ENCODE data around the gene CYYR1.

The CYYR1 gene

DNA sequence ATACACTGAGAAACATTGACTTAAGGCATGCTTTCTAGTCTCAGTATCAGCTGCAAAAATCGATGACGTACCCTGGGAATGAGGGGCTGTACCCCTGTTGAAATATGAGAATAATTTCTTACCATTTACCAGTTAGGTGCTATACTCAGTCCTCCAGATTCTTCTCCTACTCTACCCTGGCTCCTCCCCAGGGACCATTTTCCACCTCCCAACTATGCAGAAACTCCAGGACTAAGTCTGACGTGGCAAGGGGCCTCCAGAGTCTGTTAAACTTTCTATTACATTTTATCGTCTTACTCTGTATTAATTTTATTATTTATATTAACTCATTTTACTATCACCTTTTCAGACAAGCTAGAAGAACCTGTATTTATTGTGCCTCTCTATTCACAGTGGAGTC lies 124.3 kb downstream of the CYYR1 start:
- TF ChIP-seq, protein P1, sequence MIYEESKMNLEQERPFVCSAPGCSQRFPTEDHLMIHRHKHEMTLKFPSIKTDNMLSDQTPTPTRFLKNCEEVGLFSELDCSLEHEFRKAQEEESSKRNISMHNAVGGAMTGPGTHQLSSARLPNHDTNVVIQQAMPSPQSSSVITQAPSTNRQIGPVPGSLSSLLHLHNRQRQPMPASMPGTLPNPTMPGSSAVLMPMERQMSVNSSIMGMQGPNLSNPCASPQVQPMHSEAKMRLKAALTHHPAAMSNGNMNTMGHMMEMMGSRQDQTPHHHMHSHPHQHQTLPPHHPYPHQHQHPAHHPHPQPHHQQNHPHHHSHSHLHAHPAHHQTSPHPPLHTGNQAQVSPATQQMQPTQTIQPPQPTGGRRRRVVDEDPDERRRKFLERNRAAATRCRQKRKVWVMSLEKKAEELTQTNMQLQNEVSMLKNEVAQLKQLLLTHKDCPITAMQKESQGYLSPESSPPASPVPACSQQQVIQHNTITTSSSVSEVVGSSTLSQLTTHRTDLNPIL (CRISPR knock-in tag; IDR thresholded peaks at IDR 0.05; ENCODE audit: low read depth), result no peak
- ATAC-seq, result no peak

DNA sequence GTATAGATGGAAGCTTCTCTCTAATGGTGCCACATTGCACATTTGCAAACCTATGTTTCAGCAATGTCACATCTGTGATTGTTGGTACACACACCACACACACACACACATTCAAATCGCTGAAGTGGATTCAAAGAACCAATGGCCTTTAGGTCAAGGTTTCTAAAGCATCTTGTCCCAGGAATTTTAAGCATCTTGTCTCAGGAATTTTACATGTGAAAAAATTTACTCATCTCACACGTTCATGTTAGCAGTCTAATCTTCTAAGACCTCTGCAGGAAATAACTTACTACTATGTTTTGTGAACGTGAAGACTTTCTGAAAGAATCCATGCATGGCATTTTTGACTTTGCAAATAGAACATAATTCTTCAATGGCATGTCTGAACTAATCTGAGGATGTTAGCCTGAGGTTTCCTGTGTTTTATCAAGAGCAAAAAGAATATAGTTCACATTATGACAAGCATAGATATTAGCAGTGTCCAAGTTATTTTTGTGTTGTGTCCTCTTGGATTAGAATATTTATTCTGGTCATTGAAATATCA lies 125.1 kb downstream of the CYYR1 start:
- TF ChIP-seq, protein P2, sequence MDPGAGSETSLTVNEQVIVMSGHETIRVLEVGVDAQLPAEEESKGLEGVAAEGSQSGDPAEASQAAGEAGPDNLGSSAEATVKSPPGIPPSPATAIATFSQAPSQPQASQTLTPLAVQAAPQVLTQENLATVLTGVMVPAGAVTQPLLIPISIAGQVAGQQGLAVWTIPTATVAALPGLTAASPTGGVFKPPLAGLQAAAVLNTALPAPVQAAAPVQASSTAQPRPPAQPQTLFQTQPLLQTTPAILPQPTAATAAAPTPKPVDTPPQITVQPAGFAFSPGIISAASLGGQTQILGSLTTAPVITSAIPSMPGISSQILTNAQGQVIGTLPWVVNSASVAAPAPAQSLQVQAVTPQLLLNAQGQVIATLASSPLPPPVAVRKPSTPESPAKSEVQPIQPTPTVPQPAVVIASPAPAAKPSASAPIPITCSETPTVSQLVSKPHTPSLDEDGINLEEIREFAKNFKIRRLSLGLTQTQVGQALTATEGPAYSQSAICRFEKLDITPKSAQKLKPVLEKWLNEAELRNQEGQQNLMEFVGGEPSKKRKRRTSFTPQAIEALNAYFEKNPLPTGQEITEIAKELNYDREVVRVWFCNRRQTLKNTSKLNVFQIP (CRISPR knock-in tag; IDR thresholded peaks at IDR 0.05; ENCODE audit: borderline replicate concordance, low read depth), result no peak
- TF ChIP-seq SNAI2 (CRISPR knock-in tag; IDR thresholded peaks at IDR 0.05) (no peak), GLIS3 (CRISPR knock-in tag; IDR thresholded peaks at IDR 0.05) (no peak)
- no peak for ATAC-seq

DNA sequence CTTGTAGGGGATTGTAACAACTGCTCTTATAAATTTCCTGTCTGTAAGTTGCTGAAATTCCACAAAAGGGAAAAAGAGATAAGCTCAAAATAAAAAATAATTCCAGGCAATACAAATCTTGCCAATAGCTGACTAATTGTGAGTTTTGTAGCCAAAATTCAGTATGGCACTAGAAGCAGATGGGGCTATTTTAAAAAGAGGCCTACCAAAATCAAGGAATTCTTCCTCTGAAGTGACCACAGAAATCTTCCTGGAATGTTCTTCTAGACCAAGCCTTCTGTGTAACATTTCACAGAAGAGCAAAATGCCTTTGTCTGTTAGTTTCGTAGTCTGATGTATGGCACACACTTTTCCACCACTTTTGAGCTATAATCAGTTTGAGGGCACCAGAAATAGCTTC lies 127.6 kb downstream of the CYYR1 start:
- TF ChIP-seq, protein P3, sequence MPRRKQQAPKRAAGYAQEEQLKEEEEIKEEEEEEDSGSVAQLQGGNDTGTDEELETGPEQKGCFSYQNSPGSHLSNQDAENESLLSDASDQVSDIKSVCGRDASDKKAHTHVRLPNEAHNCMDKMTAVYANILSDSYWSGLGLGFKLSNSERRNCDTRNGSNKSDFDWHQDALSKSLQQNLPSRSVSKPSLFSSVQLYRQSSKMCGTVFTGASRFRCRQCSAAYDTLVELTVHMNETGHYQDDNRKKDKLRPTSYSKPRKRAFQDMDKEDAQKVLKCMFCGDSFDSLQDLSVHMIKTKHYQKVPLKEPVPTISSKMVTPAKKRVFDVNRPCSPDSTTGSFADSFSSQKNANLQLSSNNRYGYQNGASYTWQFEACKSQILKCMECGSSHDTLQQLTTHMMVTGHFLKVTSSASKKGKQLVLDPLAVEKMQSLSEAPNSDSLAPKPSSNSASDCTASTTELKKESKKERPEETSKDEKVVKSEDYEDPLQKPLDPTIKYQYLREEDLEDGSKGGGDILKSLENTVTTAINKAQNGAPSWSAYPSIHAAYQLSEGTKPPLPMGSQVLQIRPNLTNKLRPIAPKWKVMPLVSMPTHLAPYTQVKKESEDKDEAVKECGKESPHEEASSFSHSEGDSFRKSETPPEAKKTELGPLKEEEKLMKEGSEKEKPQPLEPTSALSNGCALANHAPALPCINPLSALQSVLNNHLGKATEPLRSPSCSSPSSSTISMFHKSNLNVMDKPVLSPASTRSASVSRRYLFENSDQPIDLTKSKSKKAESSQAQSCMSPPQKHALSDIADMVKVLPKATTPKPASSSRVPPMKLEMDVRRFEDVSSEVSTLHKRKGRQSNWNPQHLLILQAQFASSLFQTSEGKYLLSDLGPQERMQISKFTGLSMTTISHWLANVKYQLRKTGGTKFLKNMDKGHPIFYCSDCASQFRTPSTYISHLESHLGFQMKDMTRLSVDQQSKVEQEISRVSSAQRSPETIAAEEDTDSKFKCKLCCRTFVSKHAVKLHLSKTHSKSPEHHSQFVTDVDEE (CRISPR knock-in tag; IDR thresholded peaks at IDR 0.05), result no peak
- TF ChIP-seq ZC3H10 (CRISPR knock-in tag; IDR thresholded peaks at IDR 0.05) (no peak), ZFP3 (CRISPR knock-in tag; IDR thresholded peaks at IDR 0.05) (no peak), ISL1 (CRISPR knock-in tag; IDR thresholded peaks at IDR 0.05) (no peak), TCF4 (CRISPR knock-in tag; IDR thresholded peaks at IDR 0.05; ENCODE audit: borderline replicate concordance) (no peak), BACH2 (CRISPR knock-in tag; IDR thresholded peaks at IDR 0.05; ENCODE audit: borderline replicate concordance) (no peak), TOX (CRISPR knock-in tag; IDR thresholded peaks at IDR 0.05; ENCODE audit: borderline replicate concordance) (no peak), CSDC2 (CRISPR knock-in tag; IDR thresholded peaks at IDR 0.05) (no peak), GLIS3 (CRISPR knock-in tag; IDR thresholded peaks at IDR 0.05) (no peak), SNAI2 (CRISPR knock-in tag; IDR thresholded peaks at IDR 0.05) (no peak), ESRRG (CRISPR knock-in tag; IDR thresholded peaks at IDR 0.05) (no peak), ZNF8 (CRISPR knock-in tag; IDR thresholded peaks at IDR 0.05) (no peak), ZFP30 (CRISPR knock-in tag; IDR thresholded peaks at IDR 0.05) (no peak)
- TF ChIP-seq, protein P4, sequence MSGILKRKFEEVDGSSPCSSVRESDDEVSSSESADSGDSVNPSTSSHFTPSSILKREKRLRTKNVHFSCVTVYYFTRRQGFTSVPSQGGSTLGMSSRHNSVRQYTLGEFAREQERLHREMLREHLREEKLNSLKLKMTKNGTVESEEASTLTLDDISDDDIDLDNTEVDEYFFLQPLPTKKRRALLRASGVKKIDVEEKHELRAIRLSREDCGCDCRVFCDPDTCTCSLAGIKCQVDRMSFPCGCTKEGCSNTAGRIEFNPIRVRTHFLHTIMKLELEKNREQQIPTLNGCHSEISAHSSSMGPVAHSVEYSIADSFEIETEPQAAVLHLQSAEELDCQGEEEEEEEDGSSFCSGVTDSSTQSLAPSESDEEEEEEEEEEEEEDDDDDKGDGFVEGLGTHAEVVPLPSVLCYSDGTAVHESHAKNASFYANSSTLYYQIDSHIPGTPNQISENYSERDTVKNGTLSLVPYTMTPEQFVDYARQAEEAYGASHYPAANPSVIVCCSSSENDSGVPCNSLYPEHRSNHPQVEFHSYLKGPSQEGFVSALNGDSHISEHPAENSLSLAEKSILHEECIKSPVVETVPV (CRISPR knock-in tag; IDR thresholded peaks at IDR 0.05), result no peak
- ATAC-seq, result no peak

DNA sequence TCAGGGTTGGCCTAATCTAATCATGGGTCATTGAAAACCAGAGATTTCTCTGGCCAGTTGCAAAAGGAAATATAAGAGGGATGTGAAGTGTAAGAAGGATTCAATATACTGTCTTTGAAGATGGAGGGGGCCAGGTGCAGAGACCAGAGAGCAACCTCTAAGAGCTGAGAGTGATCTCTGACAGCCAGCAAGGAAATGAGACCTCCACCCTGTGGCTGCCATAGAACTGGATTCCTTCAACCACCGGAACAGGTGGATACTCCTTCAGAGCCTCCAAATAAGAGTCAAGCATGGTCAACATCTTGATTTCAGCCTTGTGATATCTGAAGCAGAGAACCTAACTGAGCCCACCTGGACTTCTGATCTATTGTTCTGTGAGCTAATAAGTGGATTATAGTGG lies 128.4 kb downstream of the CYYR1 start:
- TF ChIP-seq, protein P4 (CRISPR knock-in tag; IDR thresholded peaks at IDR 0.05), result no peak
- TF ChIP-seq ZC3H10 (CRISPR knock-in tag; IDR thresholded peaks at IDR 0.05) (no peak), TCF4 (CRISPR knock-in tag; IDR thresholded peaks at IDR 0.05; ENCODE audit: borderline replicate concordance) (no peak), ZNF70 (CRISPR knock-in tag; IDR thresholded peaks at IDR 0.05) (no peak), TOX (CRISPR knock-in tag; IDR thresholded peaks at IDR 0.05; ENCODE audit: borderline replicate concordance) (no peak), BACH2 (CRISPR knock-in tag; IDR thresholded peaks at IDR 0.05; ENCODE audit: borderline replicate concordance) (no peak), GLIS3 (CRISPR knock-in tag; IDR thresholded peaks at IDR 0.05) (no peak), ZFP3 (CRISPR knock-in tag; IDR thresholded peaks at IDR 0.05) (no peak), CSDC2 (CRISPR knock-in tag; IDR thresholded peaks at IDR 0.05) (no peak), ARNTL (CRISPR knock-in tag; IDR thresholded peaks at IDR 0.05; ENCODE audit: borderline replicate concordance, low read depth) (no peak), ZNF8 (CRISPR knock-in tag; IDR thresholded peaks at IDR 0.05) (no peak), OSR1 (CRISPR knock-in tag; IDR thresholded peaks at IDR 0.05) (no peak), SNAI2 (CRISPR knock-in tag; IDR thresholded peaks at IDR 0.05) (no peak), PPARA (CRISPR knock-in tag; IDR thresholded peaks at IDR 0.05; ENCODE audit: borderline replicate concordance) (no peak), RARB (CRISPR knock-in tag; IDR thresholded peaks at IDR 0.05) (no peak), ESRRG (CRISPR knock-in tag; IDR thresholded peaks at IDR 0.05) (no peak)
- TF ChIP-seq, protein P5, sequence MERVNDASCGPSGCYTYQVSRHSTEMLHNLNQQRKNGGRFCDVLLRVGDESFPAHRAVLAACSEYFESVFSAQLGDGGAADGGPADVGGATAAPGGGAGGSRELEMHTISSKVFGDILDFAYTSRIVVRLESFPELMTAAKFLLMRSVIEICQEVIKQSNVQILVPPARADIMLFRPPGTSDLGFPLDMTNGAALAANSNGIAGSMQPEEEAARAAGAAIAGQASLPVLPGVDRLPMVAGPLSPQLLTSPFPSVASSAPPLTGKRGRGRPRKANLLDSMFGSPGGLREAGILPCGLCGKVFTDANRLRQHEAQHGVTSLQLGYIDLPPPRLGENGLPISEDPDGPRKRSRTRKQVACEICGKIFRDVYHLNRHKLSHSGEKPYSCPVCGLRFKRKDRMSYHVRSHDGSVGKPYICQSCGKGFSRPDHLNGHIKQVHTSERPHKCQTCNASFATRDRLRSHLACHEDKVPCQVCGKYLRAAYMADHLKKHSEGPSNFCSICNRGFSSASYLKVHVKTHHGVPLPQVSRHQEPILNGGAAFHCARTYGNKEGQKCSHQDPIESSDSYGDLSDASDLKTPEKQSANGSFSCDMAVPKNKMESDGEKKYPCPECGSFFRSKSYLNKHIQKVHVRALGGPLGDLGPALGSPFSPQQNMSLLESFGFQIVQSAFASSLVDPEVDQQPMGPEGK (CRISPR knock-in tag; IDR thresholded peaks at IDR 0.05; ENCODE audit: borderline replicate concordance), result no peak
- TF ChIP-seq, protein P1 (CRISPR knock-in tag; IDR thresholded peaks at IDR 0.05; ENCODE audit: low read depth), result no peak
- no peak for ATAC-seq

All from SK-N-SH treated with all-trans-retinoic acid at 6 μM for 48 hours (cell line).